ENCODE data around the gene FOSL2.

DNA sequence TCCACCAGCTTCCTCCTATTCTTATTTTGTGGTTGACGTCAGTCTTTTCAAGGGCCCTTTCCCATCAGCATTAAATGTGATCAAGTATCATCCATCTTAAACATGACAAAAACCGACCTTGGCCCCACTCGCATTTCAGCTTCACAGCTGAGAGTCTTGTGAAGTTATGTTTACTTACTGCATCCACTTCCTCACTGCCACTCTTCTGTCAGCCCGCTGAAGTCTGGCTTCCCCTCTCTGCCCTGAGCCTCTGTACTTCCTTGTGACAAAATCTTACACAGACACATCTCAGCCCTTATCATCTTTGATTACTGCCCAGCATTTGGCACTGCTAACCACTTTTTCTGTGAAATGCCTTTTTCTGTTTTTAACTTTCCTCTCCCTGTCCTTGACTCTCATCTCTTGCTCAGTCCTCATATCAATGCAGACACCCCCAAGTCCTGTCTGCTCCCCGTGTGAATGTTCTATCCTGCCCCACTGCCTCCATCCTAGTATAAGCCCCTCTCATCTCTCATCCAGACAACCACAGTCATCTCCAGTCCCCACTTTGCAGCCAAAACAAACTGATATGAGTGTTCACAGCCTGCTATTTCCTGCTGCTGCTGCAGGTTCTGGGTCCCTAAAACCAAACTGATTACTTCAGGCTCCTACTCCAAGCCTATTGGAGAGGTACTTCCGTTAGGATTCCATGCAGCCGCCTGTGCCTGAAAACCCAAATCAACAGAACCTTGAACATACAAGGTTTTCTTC, 31.4 kb downstream of the FOSL2 start:
- TF ChIP-seq, protein P1, sequence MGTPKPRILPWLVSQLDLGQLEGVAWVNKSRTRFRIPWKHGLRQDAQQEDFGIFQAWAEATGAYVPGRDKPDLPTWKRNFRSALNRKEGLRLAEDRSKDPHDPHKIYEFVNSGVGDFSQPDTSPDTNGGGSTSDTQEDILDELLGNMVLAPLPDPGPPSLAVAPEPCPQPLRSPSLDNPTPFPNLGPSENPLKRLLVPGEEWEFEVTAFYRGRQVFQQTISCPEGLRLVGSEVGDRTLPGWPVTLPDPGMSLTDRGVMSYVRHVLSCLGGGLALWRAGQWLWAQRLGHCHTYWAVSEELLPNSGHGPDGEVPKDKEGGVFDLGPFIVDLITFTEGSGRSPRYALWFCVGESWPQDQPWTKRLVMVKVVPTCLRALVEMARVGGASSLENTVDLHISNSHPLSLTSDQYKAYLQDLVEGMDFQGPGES (IDR thresholded peaks at IDR 0.05; ENCODE audit: low read depth, low read length) = no peak
- TF ChIP-seq, protein P2, sequence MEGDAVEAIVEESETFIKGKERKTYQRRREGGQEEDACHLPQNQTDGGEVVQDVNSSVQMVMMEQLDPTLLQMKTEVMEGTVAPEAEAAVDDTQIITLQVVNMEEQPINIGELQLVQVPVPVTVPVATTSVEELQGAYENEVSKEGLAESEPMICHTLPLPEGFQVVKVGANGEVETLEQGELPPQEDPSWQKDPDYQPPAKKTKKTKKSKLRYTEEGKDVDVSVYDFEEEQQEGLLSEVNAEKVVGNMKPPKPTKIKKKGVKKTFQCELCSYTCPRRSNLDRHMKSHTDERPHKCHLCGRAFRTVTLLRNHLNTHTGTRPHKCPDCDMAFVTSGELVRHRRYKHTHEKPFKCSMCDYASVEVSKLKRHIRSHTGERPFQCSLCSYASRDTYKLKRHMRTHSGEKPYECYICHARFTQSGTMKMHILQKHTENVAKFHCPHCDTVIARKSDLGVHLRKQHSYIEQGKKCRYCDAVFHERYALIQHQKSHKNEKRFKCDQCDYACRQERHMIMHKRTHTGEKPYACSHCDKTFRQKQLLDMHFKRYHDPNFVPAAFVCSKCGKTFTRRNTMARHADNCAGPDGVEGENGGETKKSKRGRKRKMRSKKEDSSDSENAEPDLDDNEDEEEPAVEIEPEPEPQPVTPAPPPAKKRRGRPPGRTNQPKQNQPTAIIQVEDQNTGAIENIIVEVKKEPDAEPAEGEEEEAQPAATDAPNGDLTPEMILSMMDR (IDR thresholded peaks at IDR 0.05) = no peak
- TF ChIP-seq TAF1 (IDR thresholded peaks at IDR 0.05; ENCODE audit: borderline replicate concordance, low read depth, low read length) = no peak
- TF ChIP-seq FOXM1 (IDR thresholded peaks at IDR 0.05; ENCODE audit: low read depth) = no peak
- TF ChIP-seq TEAD4 (IDR thresholded peaks at IDR 0.05; ENCODE audit: borderline replicate concordance, insufficient read depth) = no peak
- TF ChIP-seq POLR2AphosphoS5 (IDR thresholded peaks at IDR 0.05; ENCODE audit: low read depth, low read length) = no peak
- TF ChIP-seq RCOR1 (IDR thresholded peaks at IDR 0.05; ENCODE audit: low read length) = no peak
- TF ChIP-seq, protein P3, sequence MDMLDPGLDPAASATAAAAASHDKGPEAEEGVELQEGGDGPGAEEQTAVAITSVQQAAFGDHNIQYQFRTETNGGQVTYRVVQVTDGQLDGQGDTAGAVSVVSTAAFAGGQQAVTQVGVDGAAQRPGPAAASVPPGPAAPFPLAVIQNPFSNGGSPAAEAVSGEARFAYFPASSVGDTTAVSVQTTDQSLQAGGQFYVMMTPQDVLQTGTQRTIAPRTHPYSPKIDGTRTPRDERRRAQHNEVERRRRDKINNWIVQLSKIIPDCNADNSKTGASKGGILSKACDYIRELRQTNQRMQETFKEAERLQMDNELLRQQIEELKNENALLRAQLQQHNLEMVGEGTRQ (IDR thresholded peaks at IDR 0.05; ENCODE audit: borderline replicate concordance, low read depth, low read length) = no peak
- no peak for TF ChIP-seq EP300 (IDR thresholded peaks at IDR 0.05; ENCODE audit: borderline replicate concordance in 1 of 2, low read depth in 1 of 2, low read length in 1 of 2)
- TF ChIP-seq NFIC (IDR thresholded peaks at IDR 0.05; ENCODE audit: borderline replicate concordance) = no peak
- no peak for TF ChIP-seq JUND (IDR thresholded peaks at IDR 0.05)
